Measurements from ENCODE around the gene BICDL1.

GRCh38 chr12:119949594-119949993, 39.4 kb upstream of the BICDL1 start:
- no peak for TF ChIP-seq CTCF (IDR thresholded peaks at IDR 0.05)
- no peak for TF ChIP-seq POLR2AphosphoS5 (IDR thresholded peaks at IDR 0.05)

All from upper lobe of left lung (tissue), 4 donors.